MM.1S (cell line): ENCODE measurements around the gene PRKAG3.

Experiments used
- DNase-seq: peaks from one replicate; pipeline ENCODE4 v3.0.0-alpha.2; 2015
- H2AFZ ChIP-seq: fragments of 300-600 bp; sonication (generic); 2 replicates; pipeline ENCODE4 v1.6.0; 2016; ENCODE audit warnings: antibody characterized with exemption, low read length
- H3F3A ChIP-seq: fragments of 300-600 bp; sonication (generic); 2 replicates; pipeline ENCODE4 v1.6.1; 2016; ENCODE audit warnings: mild to moderate bottlenecking, antibody characterized with exemption, low read length, moderate library complexity, mixed read lengths; ENCODE audit not compliant: insufficient read depth
- H3K27ac ChIP-seq: fragments of 300-600 bp; sonication (generic); 2 replicates; pipeline ENCODE4 v1.5.1; 2016; ENCODE audit warnings: mild to moderate bottlenecking, low read length
- H3K27me3 ChIP-seq: fragments of 300-600 bp; sonication (generic); replicated peaks from 2 replicates; pipeline ENCODE4 v1.6.0; 2016; ENCODE audit warnings: low read length; ENCODE audit not compliant: insufficient read depth
- H3K36me3 ChIP-seq: fragments of 300-600 bp; sonication (generic); replicated peaks from 2 replicates; pipeline ENCODE4 v1.6.1; 2016; ENCODE audit warnings: mild to moderate bottlenecking, low read length, mixed read lengths; ENCODE audit not compliant: insufficient read depth
- H3K4me1 ChIP-seq: fragments of 300-600 bp; sonication (generic); 2 replicates; pipeline ENCODE4 v1.6.1; 2016; ENCODE audit warnings: low read length, mixed read lengths
- H3K4me2 ChIP-seq: fragments of 300-600 bp; sonication (generic); 2 replicates; pipeline ENCODE4 v1.6.0; 2016; ENCODE audit warnings: low read depth, low read length
- H3K4me3 ChIP-seq: fragments of 300-600 bp; sonication (generic); 2 replicates; pipeline ENCODE4 v1.5.1; 2016; ENCODE audit warnings: low read length, mixed read lengths
- H3K79me2 ChIP-seq: fragments of 300-600 bp; sonication (generic); 2 replicates; pipeline ENCODE4 v1.6.1; 2016; ENCODE audit warnings: mixed run types, low read length, mixed read lengths
- H3K9ac ChIP-seq: fragments of 300-600 bp; sonication (generic); 2 replicates; pipeline ENCODE4 v1.6.1; 2016; ENCODE audit warnings: low read length, mixed read lengths
- H3K9me2 ChIP-seq: fragments of 300-600 bp; sonication (generic); replicated peaks from 2 replicates; pipeline ENCODE4 v1.6.1; 2016; ENCODE audit warnings: mild to moderate bottlenecking, low read length, mixed read lengths; ENCODE audit not compliant: insufficient read depth
- H3K9me3 ChIP-seq: fragments of 300-600 bp; sonication (generic); replicated peaks from 2 replicates; pipeline ENCODE4 v1.6.1; 2016; ENCODE audit warnings: mild to moderate bottlenecking, low read length, mixed read lengths; ENCODE audit not compliant: insufficient read depth
- H4K20me1 ChIP-seq: fragments of 300-600 bp; sonication (generic); 2 replicates; pipeline ENCODE4 v1.6.1; 2016; ENCODE audit warnings: mild to moderate bottlenecking, low read length, moderate library complexity, mixed read lengths; ENCODE audit not compliant: insufficient read depth
- CTCF ChIP-seq: fragments of 300-600 bp; sonication (generic); IDR thresholded peaks from 2 replicates; pipeline ENCODE4 v1.5.1; 2016; ENCODE audit warnings: antibody characterized with exemption, low read length, mixed read lengths
- EZH2 ChIP-seq: fragments of 300-600 bp; sonication (generic); optimal IDR thresholded peaks from 2 replicates; pipeline ENCODE3; 2017; ENCODE audit warnings: low read depth, mild to moderate bottlenecking, antibody characterized with exemption, low read length, mixed read lengths
- EZH2phosphoT487 ChIP-seq: fragments of 300-600 bp; sonication (generic); IDR thresholded peaks from 2 replicates; pipeline ENCODE4 v1.6.1; 2018; ENCODE audit warnings: antibody characterized with exemption, low read length

PRKAG3 gene

GRCh38 chr2:218805627-218806026 is 26.0 kb downstream of the PRKAG3 start:
- Histone ChIP-seq H3K27me3 (no peaks in the 10 kb centered on the region), H3K9me3 (no peaks in the 10 kb centered on the region), H3K27ac (no peak overlapping the region), H3K4me1 (no peaks in the 10 kb centered on the region), H3K4me3 (no peak overlapping the region), H3K9ac (no peak overlapping the region), H3K4me2 (no peak overlapping the region), H3K36me3 (no peaks in the 10 kb centered on the region), H3K79me2 (no peaks in the 10 kb centered on the region), H4K20me1 (no peaks in the 10 kb centered on the region), H3F3A (no peaks in the 10 kb centered on the region), H2AFZ (no peak overlapping the region), H3K9me2 (no peaks in the 10 kb centered on the region)
- no peak for TF ChIP-seq EZH2
- no peak for TF ChIP-seq EZH2phosphoT487
- no peak for TF ChIP-seq CTCF
- no peak for DNase-seq

- DNase-seq = no peak
- TF ChIP-seq CTCF (no peak), EZH2phosphoT487 (no peak), EZH2 (no peak)
Measured at GRCh38 chr2:218804817-218805216, 26.8 kb downstream of the PRKAG3 start.

GRCh38 chr2:218802386-218802994 is 29.1 kb downstream of the PRKAG3 start:
- Histone ChIP-seq H3K9me3 (no peaks in the 10 kb centered on the region), H3F3A (no peaks in the 10 kb centered on the region), H3K36me3 (no peaks in the 10 kb centered on the region), H3K79me2 (no peaks in the 10 kb centered on the region), H3K4me2 (no peak overlapping the region), H3K9ac (no peak overlapping the region), H3K9me2 (no peaks in the 10 kb centered on the region), H2AFZ (no peak overlapping the region), H3K27me3 (no peaks in the 10 kb centered on the region), H3K27ac (no peak overlapping the region), H3K4me3 (no peak overlapping the region), H3K4me1 (no peaks in the 10 kb centered on the region), H4K20me1 (no peaks in the 10 kb centered on the region)
- DNase-seq = peak; percentile 17
- TF ChIP-seq EZH2phosphoT487 (no peak), CTCF (no peak), EZH2 (no peak)

More at GRCh38 chr2:218804817-218805216, 26.8 kb downstream of the PRKAG3 start:
- Histone ChIP-seq H3K9me2 (no peaks in the 10 kb centered on the region), H3F3A (no peaks in the 10 kb centered on the region), H3K27ac (no peak overlapping the region), H3K9me3 (no peaks in the 10 kb centered on the region), H2AFZ (no peak overlapping the region), H3K36me3 (no peaks in the 10 kb centered on the region), H3K79me2 (no peaks in the 10 kb centered on the region), H3K4me2 (no peak overlapping the region), H3K27me3 (no peaks in the 10 kb centered on the region), H3K9ac (no peak overlapping the region), H3K4me1 (no peaks in the 10 kb centered on the region), H4K20me1 (no peaks in the 10 kb centered on the region), H3K4me3 (no peak overlapping the region)
